Gastrocnemius medialis (tissue), 4 donors: Measurements from ENCODE around the gene IMPDH1.

Experiments used
- CTCF ChIP-seq, 5 experiments: fragments of 450-650 bp in 3 of 5; fragments of 200-600 bp in 2 of 5; sonication (generic) in 2 of 5; IDR thresholded peaks in 4 of 5; conservative IDR thresholded peaks in 1 of 5; 1 replicate in 4 of 5; 2 replicates in 1 of 5; pipeline ENCODE4 v1.5.1; 2016 to 2019; ENCODE audit warnings: antibody characterized with exemption in 5 of 5, mild to moderate bottlenecking in 3 of 5, moderate library complexity in 3 of 5
- POLR2A ChIP-seq, 2 donors: fragments of 450-650 bp; IDR thresholded peaks; one replicate each; pipeline ENCODE4 v1.6.1; 2017; ENCODE audit warnings: antibody characterized with exemption in 2 of 2, mild to moderate bottlenecking in 2 of 2, moderate library complexity in 2 of 2

GRCh38 chr7:128431754-128432153 is 22.0 kb upstream of the IMPDH1 start:
- no peak for TF ChIP-seq POLR2A (IDR thresholded peaks at IDR 0.05)
- TF ChIP-seq CTCF (IDR thresholded peaks at IDR 0.05 in 4 of 5, conservative IDR thresholded peaks at IDR 0.05 in 1 of 5) = no peak
